ENCODE data around the gene ALOX12.

DNA sequence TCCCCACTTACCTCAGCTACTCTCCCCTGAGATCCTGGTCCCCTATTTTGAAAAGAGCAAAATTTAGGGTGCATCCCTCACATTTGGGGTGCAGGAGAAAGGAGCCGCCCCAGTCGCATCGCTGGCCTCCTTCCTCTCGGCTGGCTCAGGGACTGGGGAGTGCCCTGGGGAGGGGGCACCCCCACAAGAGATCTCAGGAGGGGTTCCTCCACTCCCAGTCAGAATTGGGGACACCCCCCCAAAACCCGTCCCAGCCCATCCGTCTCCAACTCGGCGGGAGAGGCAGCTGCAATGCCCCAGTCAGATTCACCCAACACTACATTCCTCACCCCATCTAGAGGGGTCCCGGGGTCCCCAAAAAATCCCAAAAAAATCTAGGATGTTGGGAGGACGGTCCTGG, 23.5 kb downstream of the ALOX12 start:
- no peak for TF ChIP-seq CTCF (IDR thresholded peaks at IDR 0.05; ENCODE audit: low read length)
- no peak for TF ChIP-seq EZH2phosphoT487 (IDR thresholded peaks at IDR 0.05; ENCODE audit: low read length)
